Measurements from ENCODE around the gene RPL37A.

The RPL37A gene

GRCh38 chr2:216467845-216468244 lies 30.8 kb upstream of the RPL37A start:
- TF ChIP-seq TAF1 (IDR thresholded peaks at IDR 0.05; ENCODE audit: low read depth) (no peak), EGR1 (IDR thresholded peaks at IDR 0.05) (no peak), CEBPB (IDR thresholded peaks at IDR 0.05) (peak; percentile 67)

DNA sequence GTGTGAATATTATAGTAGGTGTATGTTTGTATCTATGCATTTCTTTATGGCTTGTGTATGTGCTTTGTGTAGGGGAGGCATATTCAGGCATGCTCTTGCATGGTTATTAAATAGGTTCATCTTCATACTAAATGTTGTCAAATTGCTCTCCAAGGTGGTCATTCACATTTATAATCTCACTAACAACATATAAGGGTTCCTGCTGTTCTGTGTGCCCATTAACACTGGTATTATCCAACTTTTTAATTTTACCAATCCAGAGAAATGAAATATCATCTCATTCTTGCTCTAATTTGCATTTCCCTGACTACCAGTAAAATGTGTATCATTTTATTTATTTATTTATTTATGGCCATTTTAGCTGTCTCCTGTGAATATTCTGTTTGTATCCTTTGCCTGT lies 29.0 kb upstream of the RPL37A start:
- TF ChIP-seq REST (IDR thresholded peaks at IDR 0.05; ENCODE audit: low read depth) (no peak), EGR1 (IDR thresholded peaks at IDR 0.05) (no peak), EP300 (IDR thresholded peaks at IDR 0.05; ENCODE audit: borderline replicate concordance) (no peak)

DNA sequence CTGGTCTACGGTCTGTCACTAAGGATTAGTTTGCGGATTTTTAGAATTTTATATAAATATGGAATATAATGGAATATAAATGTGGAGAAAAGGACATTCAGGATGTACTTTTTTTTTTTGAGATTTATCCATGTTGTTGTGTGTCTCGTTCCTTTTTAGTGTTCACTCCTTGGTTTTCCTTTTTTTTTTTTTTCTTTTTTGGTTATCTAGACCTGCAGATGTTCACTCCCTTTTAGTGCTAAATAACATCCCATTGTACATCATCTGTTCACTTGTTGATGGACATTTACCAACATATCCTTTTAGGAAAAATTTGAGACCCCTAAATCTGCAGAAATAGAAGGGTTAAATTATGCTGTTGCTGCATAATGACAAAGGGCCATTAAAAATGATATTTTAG lies 25.5 kb upstream of the RPL37A start:
- TF ChIP-seq TCF12 (IDR thresholded peaks at IDR 0.05; ENCODE audit: low read depth) (no peak), TEAD4 (IDR thresholded peaks at IDR 0.05) (no peak), FOXM1 (IDR thresholded peaks at IDR 0.05; ENCODE audit: borderline replicate concordance, low read depth) (no peak), EGR1 (IDR thresholded peaks at IDR 0.05) (no peak), EP300 (IDR thresholded peaks at IDR 0.05; ENCODE audit: borderline replicate concordance) (no peak), YY1 (IDR thresholded peaks at IDR 0.05; ENCODE audit: low read depth) (no peak), CEBPB (IDR thresholded peaks at IDR 0.05) (no peak), TAF1 (IDR thresholded peaks at IDR 0.05; ENCODE audit: low read depth) (no peak), REST (IDR thresholded peaks at IDR 0.05; ENCODE audit: low read depth) (no peak), ZBTB7A (IDR thresholded peaks at IDR 0.05; ENCODE audit: low read depth) (no peak), CREB1 (IDR thresholded peaks at IDR 0.05; ENCODE audit: low read depth) (no peak), NFIC (IDR thresholded peaks at IDR 0.05) (no peak)
- TF ChIP-seq, protein P1, sequence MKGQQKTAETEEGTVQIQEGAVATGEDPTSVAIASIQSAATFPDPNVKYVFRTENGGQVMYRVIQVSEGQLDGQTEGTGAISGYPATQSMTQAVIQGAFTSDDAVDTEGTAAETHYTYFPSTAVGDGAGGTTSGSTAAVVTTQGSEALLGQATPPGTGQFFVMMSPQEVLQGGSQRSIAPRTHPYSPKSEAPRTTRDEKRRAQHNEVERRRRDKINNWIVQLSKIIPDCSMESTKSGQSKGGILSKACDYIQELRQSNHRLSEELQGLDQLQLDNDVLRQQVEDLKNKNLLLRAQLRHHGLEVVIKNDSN (IDR thresholded peaks at IDR 0.05), result no peak
- TF ChIP-seq, protein P2, sequence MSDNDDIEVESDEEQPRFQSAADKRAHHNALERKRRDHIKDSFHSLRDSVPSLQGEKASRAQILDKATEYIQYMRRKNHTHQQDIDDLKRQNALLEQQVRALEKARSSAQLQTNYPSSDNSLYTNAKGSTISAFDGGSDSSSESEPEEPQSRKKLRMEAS (IDR thresholded peaks at IDR 0.05), result no peak

DNA sequence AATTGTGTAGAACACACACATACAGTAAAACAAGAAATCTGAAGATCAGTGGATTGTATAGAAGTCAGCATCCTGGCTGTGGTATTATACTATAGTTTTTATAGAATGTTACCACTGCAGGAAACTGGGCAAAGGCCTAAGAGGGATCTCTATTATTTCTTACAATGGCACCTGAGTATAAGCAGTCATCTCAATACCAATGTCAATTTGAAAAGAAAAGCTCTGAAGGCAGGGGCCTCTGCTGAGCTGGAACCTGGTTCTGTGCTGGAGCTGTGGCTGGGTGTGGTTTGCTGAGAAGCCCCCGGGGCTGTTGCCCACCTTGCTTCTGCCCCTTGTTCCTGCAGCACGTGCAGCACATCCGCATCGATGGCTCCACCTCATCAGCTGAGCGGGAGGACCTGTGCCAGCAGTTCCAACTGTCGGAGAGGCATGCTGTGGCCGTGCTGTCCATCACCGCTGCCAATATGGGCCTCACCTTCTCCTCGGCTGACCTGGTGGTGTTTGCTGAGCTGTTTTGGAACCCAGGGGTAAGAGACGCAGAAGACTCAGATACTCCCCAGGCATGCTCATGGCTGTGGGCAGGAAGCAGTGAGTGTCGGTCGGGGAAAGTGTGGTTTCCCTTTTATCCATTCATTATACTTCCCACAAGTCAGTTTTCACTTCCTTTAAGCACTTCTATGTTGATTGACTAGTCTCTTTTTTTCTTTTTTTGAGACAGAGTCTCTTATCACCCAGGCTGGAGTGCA lies 23.5 kb upstream of the RPL37A start:
- TF ChIP-seq RAD21 (IDR thresholded peaks at IDR 0.05; ENCODE audit: low read depth) (no peak), TCF12 (IDR thresholded peaks at IDR 0.05; ENCODE audit: low read depth) (no peak), REST (IDR thresholded peaks at IDR 0.05; ENCODE audit: low read depth) (no peak), TAF1 (IDR thresholded peaks at IDR 0.05; ENCODE audit: low read depth) (no peak), ZBTB7A (IDR thresholded peaks at IDR 0.05; ENCODE audit: low read depth) (no peak), TEAD4 (IDR thresholded peaks at IDR 0.05) (no peak)

- TF ChIP-seq CREB1 (IDR thresholded peaks at IDR 0.05; ENCODE audit: low read depth) (no peak), EP300 (IDR thresholded peaks at IDR 0.05; ENCODE audit: borderline replicate concordance) (no peak), YY1 (IDR thresholded peaks at IDR 0.05; ENCODE audit: low read depth) (no peak), CEBPB (IDR thresholded peaks at IDR 0.05) (no peak), TCF12 (IDR thresholded peaks at IDR 0.05; ENCODE audit: low read depth) (no peak), TAF1 (IDR thresholded peaks at IDR 0.05; ENCODE audit: low read depth) (no peak), FOXM1 (IDR thresholded peaks at IDR 0.05; ENCODE audit: borderline replicate concordance, low read depth) (no peak), TEAD4 (IDR thresholded peaks at IDR 0.05) (no peak), REST (IDR thresholded peaks at IDR 0.05; ENCODE audit: low read depth) (no peak), ZBTB7A (IDR thresholded peaks at IDR 0.05; ENCODE audit: low read depth) (no peak)
- TF ChIP-seq, protein P1 (IDR thresholded peaks at IDR 0.05), result no peak
- TF ChIP-seq, protein P2 (IDR thresholded peaks at IDR 0.05), result no peak
Observed at GRCh38 chr2:216475767-216476166, 22.9 kb upstream of the RPL37A start.

Measured in Ishikawa (cell line).